Endodermal cell (in vitro differentiated cells): ENCODE measurements around the gene SCUBE3. TPM values are rescaled to one million over a fixed set of nuclear protein-coding genes. Genes with fewer than 3 reads are reported as not detected.

Experiments
- DNase-seq: peaks from one replicate; pipeline ENCODE4 v3.0.0-alpha.2; 2017
- H3K27ac ChIP-seq: 2 replicates; pipeline ENCODE4 v1.5.1; 2013; ENCODE audit warnings: mild to moderate bottlenecking, low read depth, low read length, moderate library complexity
- H3K27me3 ChIP-seq: 2 replicates; pipeline ENCODE4 v1.6.1; 2013; ENCODE audit warnings: mild to moderate bottlenecking, low read length, moderate library complexity; ENCODE audit not compliant: insufficient read depth, control insufficient read depth, poor library complexity, severe bottlenecking
- H3K36me3 ChIP-seq: 2 replicates; pipeline ENCODE4 v1.7.0; 2013; ENCODE audit warnings: mild to moderate bottlenecking, low read length, moderate library complexity; ENCODE audit not compliant: control insufficient read depth, insufficient read depth
- H3K4me1 ChIP-seq: one replicate; pipeline ENCODE4 v1.7.0; 2013; ENCODE audit warnings: low read length; ENCODE audit not compliant: control insufficient read depth, insufficient read depth
- H3K4me3 ChIP-seq: 2 replicates; pipeline ENCODE4 v1.5.1; 2013; ENCODE audit warnings: mild to moderate bottlenecking, low read length, moderate library complexity
- H3K9ac ChIP-seq: 2 replicates; pipeline ENCODE4 v1.6.1; 2013; ENCODE audit warnings: mild to moderate bottlenecking, low read length, moderate library complexity; ENCODE audit not compliant: poor library complexity, severe bottlenecking; ENCODE audit errors: extremely low read depth
- H3K9me3 ChIP-seq: 2 replicates; pipeline ENCODE4 v1.6.1; 2013; ENCODE audit warnings: mild to moderate bottlenecking, low read length, moderate library complexity; ENCODE audit not compliant: control insufficient read depth
- H3K27ac Mint-ChIP-seq: 2 replicates; pipeline ENCODE4 v1.8.0; 2020; ENCODE audit warnings: mixed read lengths
- H3K27me3 Mint-ChIP-seq: 2 replicates; pipeline ENCODE4 v1.8.0; 2021; ENCODE audit warnings: mild to moderate bottlenecking, mixed read lengths; ENCODE audit not compliant: insufficient read depth
- H3K36me3 Mint-ChIP-seq: 2 replicates; pipeline ENCODE4 v1.8.0; 2020; ENCODE audit warnings: low read depth, mixed read lengths
- H3K4me1 Mint-ChIP-seq: 2 replicates; pipeline ENCODE4 v1.8.0; 2020; ENCODE audit warnings: mixed read lengths
- H3K4me3 Mint-ChIP-seq: 2 replicates; pipeline ENCODE4 v1.8.0; 2020; ENCODE audit warnings: mild to moderate bottlenecking, moderate library complexity, mixed read lengths
- H3K9me3 Mint-ChIP-seq: 2 replicates; pipeline ENCODE4 v1.8.0; 2020; ENCODE audit warnings: mild to moderate bottlenecking, mixed read lengths
- WGBS, 2 experiments: methylation state at CpG; one replicate each; pipeline versions ENCODE4 v1.1.5 to v1.1.7; 2013; ENCODE audit warnings: missing lambda C conversion rate in 2 of 2, mixed read lengths in 1 of 2; ENCODE audit not compliant: insufficient coverage in 1 of 2, insufficient read length in 1 of 2; 5-methylcytosine and 5-hydroxymethylcytosine counted together
- total RNA-seq, 2 donors: library from RNA; stranded (reverse); fragmentation: NEBNext Ultra II Directional in 1 of 2; extraction: Animal tissue kit (Norgen Biotek cat#: 25700) in 1 of 2; gene quantifications; 2 replicates in 1 of 2; 3 replicates in 1 of 2; pipeline ENCODE4 v1.2.1, GENCODE V29; 2021
- TF ChIP-seq, protein P1 (sequence below): fragments of 200-600 bp; sonication (generic); conservative IDR thresholded peaks from 2 replicates; pipeline ENCODE4 v1.5.0; 2021; ENCODE audit warnings: antibody characterized with exemption, mild to moderate bottlenecking

SCUBE3 gene
- total RNA-seq, 2 donors from 2014 or later, result 0.27 to 0.86 TPM

DNA sequence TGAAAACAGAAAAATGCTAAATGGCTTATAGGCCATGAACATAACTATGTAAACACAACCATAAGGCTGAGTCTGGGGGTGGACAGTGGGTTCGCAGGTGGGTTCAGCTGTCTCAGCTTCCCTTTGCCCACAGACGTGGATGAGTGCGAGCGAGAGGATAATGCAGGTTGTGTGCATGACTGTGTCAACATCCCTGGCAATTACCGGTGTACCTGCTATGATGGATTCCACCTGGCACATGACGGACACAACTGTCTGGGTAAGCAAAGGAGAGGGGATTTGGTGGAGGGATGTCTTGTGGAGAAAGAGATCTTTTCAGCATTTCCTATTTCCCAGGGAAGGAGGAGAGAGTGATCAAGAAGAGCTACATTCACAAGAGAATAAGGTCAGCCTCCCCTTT is 14.7 kb downstream of the SCUBE3 start:
- WGBS, 2 experiments, result 93% methylated on average over 6 of the region's 6 CpGs; no CpG with 5 or more reads in 1 of the 2 experiments
- Histone ChIP-seq H3K36me3 (peaks cover under 1% of the 10 kb centered on the region), H3K27me3 (no peaks in the 10 kb centered on the region), H3K27ac (no peak overlapping the region), H3K9me3 (no peaks in the 10 kb centered on the region), H3K4me3 (no peak overlapping the region), H3K4me1 (no peaks in the 10 kb centered on the region), H3K9ac (no peak overlapping the region)
- peaks cover 5% of the 10 kb centered on the region for H3K4me1 Mint-ChIP-seq
- peaks cover 28% of the 10 kb centered on the region for H3K27me3 Mint-ChIP-seq
- TF ChIP-seq, protein P1, sequence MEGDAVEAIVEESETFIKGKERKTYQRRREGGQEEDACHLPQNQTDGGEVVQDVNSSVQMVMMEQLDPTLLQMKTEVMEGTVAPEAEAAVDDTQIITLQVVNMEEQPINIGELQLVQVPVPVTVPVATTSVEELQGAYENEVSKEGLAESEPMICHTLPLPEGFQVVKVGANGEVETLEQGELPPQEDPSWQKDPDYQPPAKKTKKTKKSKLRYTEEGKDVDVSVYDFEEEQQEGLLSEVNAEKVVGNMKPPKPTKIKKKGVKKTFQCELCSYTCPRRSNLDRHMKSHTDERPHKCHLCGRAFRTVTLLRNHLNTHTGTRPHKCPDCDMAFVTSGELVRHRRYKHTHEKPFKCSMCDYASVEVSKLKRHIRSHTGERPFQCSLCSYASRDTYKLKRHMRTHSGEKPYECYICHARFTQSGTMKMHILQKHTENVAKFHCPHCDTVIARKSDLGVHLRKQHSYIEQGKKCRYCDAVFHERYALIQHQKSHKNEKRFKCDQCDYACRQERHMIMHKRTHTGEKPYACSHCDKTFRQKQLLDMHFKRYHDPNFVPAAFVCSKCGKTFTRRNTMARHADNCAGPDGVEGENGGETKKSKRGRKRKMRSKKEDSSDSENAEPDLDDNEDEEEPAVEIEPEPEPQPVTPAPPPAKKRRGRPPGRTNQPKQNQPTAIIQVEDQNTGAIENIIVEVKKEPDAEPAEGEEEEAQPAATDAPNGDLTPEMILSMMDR, result no peak
- H3K27ac Mint-ChIP-seq, result no peak overlapping the region
- no peak overlapping the region for H3K4me3 Mint-ChIP-seq
- peaks cover 16% of the 10 kb centered on the region for H3K36me3 Mint-ChIP-seq
- H3K9me3 Mint-ChIP-seq, result no peaks in the 10 kb centered on the region
- DNase-seq, result no peak

DNA sequence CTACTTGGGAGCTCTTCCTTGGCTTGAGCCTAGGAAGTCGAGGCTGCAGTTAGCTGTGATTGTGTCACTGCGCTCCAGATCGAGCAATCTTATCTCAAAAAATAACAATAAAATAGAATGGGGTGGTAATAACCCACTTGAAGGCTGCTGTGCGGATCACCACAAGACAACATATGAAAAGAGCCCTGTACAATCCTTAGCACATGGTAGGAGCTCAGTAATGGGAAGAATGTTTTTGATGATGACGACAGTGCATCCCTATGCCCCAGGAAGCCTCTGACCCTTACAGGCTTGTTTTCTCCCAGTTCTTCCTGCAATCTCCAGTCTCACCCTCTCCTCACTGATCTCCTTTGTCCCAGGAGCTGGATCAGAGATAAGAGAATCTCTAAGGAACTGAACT is 15.5 kb downstream of the SCUBE3 start:
- no peak for DNase-seq
- Mint-ChIP-seq H3K27ac (no peak overlapping the region), H3K4me1 (peaks cover 5% of the 10 kb centered on the region), H3K27me3 (peaks cover 29% of the 10 kb centered on the region), H3K9me3 (no peaks in the 10 kb centered on the region), H3K4me3 (no peak overlapping the region), H3K36me3 (peaks cover 22% of the 10 kb centered on the region)
- Histone ChIP-seq H3K36me3 (peaks cover 9% of the 10 kb centered on the region), H3K9ac (no peak overlapping the region), H3K4me3 (no peak overlapping the region), H3K27me3 (no peaks in the 10 kb centered on the region), H3K27ac (no peak overlapping the region), H3K4me1 (no peaks in the 10 kb centered on the region), H3K9me3 (peaks cover 5% of the 10 kb centered on the region)
- TF ChIP-seq, protein P1, result no peak
- WGBS, 2 experiments, result 88 to 97% methylated on average over 3 of the region's 5 CpGs

DNA sequence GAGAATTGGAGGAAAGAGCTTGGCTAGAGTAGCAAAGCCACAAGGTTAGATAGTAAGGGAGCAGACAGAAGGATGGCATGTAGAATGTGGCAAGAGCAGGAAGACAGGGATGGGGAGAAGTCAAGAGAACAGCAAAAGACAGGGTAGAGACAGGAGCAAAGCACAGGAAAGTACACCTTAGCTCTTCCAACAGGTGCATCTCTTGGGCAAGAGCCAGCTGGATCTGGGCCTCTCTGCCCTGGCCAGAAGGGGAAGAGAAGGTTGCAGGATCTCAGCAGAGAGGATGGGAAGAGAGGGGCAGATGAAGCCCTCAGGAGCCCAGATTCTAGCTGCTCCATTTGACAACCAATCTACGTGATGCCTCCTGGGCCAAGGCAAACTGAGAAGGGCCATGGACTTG is 16.7 kb downstream of the SCUBE3 start:
- no peak overlapping the region for H3K4me3 Mint-ChIP-seq
- no peak for DNase-seq
- TF ChIP-seq, protein P1, result no peak

More for the DNA sequence above, 16.7 kb downstream of the SCUBE3 start:
- H3K27ac Mint-ChIP-seq, result no peak overlapping the region
- H3K9ac ChIP-seq, result no peak overlapping the region
- peaks cover 5% of the 10 kb centered on the region for H3K9me3 Mint-ChIP-seq
- peaks cover 12% of the 10 kb centered on the region for H3K36me3 ChIP-seq
- H3K9me3 ChIP-seq, result peaks cover 17% of the 10 kb centered on the region
- peaks cover 5% of the 10 kb centered on the region for H3K4me1 Mint-ChIP-seq
- peaks cover 28% of the 10 kb centered on the region for H3K36me3 Mint-ChIP-seq
- no peak overlapping the region for H3K27ac ChIP-seq
- H3K27me3 Mint-ChIP-seq, result peaks cover 33% of the 10 kb centered on the region
- H3K27me3 ChIP-seq, result no peaks in the 10 kb centered on the region
- no peaks in the 10 kb centered on the region for H3K4me1 ChIP-seq
- WGBS, 2 experiments, result 60 to 100% methylated on average over 1 of the region's 1 CpG
- H3K4me3 ChIP-seq, result no peak overlapping the region
